Astrocyte (in vitro differentiated cells and primary cell): Measurements from ENCODE around the gene COPB2.

Experiments used
- CTCF ChIP-seq: IDR thresholded peaks from 2 replicates; pipeline ENCODE4 v1.5.1; 2011; ENCODE audit warnings: low read depth, mild to moderate bottlenecking, inconsistent platforms, low read length, moderate library complexity; ENCODE audit not compliant: insufficient read depth
- EZH2 ChIP-seq: IDR thresholded peaks from 2 replicates; pipeline ENCODE4 v1.6.1; 2012; ENCODE audit warnings: mild to moderate bottlenecking, low read length, inconsistent platforms; ENCODE audit not compliant: insufficient read depth

DNA sequence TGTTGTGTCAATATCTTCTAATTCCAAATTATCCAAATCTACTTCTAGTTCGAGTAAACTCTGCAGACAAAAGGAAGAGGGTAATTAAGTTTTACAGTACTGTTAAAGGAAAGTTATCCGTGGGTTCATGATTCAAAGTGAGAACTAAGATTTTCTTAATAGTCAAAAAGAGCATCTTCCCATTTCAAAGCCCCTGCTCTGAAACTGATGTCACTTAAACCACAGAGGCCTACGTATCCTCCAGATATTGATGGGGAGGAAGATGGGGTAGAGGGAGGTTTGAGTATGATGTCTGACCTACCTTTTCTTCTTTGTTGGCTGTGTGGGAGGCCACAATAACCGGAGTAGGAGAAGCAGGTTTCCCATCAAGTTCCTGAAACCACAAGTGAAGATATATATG, 31.5 kb downstream of the COPB2 start:
- TF ChIP-seq EZH2, result no peak
- no peak for TF ChIP-seq CTCF
